Effector memory CD8-positive, alpha-beta T cell (primary cell): Measurements from ENCODE around the gene FBXO17.
"Not testable (repeated sequence)": the region's sequence is repeated elsewhere in the genome, so short reads cannot be mapped to it uniquely, and the experiment has no call there.

Source experiments
- ATAC-seq: fragments of 150-1000 bp; cut with Tn5 transposase; replicated peaks from 2 replicates; pipeline ENCODE4 v1.10.0; 2021; ENCODE audit warnings: mild to moderate bottlenecking, moderate library complexity
- DNase-seq, 3 experiments: peaks; one replicate each; pipeline ENCODE4 v3.0.0; 2021
- H3K27ac Mint-ChIP-seq, 2 donors: one replicate each; pipeline ENCODE4 v1.8.0; 2022; ENCODE audit warnings: mild to moderate bottlenecking in 2 of 2, mixed read lengths in 2 of 2, moderate library complexity in 2 of 2
- H3K27me3 Mint-ChIP-seq, 2 donors: one replicate each; pipeline ENCODE4 v1.8.0; 2022; ENCODE audit warnings: mixed read lengths in 2 of 2
- H3K36me3 Mint-ChIP-seq: one replicate; pipeline ENCODE4 v1.8.0; 2022; ENCODE audit warnings: mild to moderate bottlenecking, moderate library complexity, mixed read lengths; ENCODE audit not compliant: insufficient read depth
- H3K4me1 Mint-ChIP-seq, 2 donors: one replicate each; pipeline ENCODE4 v1.8.0; 2022; ENCODE audit warnings: low read depth in 2 of 2, mixed read lengths in 2 of 2
- H3K4me3 Mint-ChIP-seq, 2 donors: one replicate each; pipeline ENCODE4 v1.8.0; 2022; ENCODE audit warnings: mild to moderate bottlenecking in 2 of 2, mixed read lengths in 2 of 2, moderate library complexity in 2 of 2
- H3K9me3 Mint-ChIP-seq, 2 donors: one replicate each; pipeline ENCODE4 v1.8.0; 2022; ENCODE audit warnings: mixed read lengths in 2 of 2

Gene FBXO17

DNA sequence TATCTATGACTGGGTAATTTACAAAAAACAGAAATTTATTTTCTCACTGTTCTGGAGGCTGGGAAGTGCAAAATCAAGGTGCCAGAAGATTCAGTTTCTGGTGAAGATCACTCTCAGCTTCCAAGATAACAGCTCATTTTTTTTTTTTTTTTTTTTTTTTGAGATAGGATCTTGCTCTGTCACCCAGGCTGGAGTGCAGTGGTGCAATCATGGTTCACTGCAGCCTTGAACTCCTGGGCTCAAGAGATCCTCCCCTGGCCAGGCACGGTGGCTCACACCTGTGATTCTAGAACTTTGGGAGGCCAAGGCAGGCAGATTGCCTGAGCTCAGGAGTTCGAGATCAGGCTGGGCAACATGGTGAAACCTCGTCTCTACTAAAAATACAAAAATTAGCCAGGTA is 22.0 kb upstream of the FBXO17 start:
- DNase-seq, H3K4me3 Mint-ChIP-seq, H3K36me3 Mint-ChIP-seq, ATAC-seq, H3K27ac Mint-ChIP-seq, H3K4me1 Mint-ChIP-seq, H3K9me3 Mint-ChIP-seq: not testable (repeated sequence)
- H3K27me3 Mint-ChIP-seq = peaks cover 26 to 44% of the 10 kb centered on the region in 2 donors

DNA sequence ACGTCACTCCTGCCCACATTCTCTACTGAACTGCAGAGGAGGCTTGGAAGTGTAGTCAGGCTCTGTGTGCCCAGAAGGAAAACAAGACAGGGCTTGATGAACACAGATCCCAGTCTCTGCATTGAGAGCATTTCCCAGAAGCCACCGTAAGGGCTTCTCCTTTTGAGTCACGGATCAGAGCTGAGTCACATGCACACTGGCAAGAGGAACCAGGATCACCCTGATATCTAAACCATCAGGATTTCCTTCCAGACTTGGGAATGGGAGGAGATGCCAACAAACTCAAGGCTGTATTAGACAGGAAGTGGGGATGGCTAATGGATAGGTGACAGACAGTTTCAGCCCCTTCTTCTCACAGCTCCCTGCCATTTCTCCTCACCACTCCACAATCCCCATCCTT is 17.7 kb upstream of the FBXO17 start:
- peaks cover 52 to 58% of the 10 kb centered on the region in 2 donors for H3K27me3 Mint-ChIP-seq
- H3K36me3 Mint-ChIP-seq = peaks cover 10% of the 10 kb centered on the region
- DNase-seq (no peak), ATAC-seq (no peak)
- no peak overlapping the region for H3K27ac Mint-ChIP-seq
- no peaks in the 10 kb centered on the region for H3K4me1 Mint-ChIP-seq
- H3K9me3 Mint-ChIP-seq = no peaks in the 10 kb centered on the region
- H3K4me3 Mint-ChIP-seq = no peak overlapping the region

DNA sequence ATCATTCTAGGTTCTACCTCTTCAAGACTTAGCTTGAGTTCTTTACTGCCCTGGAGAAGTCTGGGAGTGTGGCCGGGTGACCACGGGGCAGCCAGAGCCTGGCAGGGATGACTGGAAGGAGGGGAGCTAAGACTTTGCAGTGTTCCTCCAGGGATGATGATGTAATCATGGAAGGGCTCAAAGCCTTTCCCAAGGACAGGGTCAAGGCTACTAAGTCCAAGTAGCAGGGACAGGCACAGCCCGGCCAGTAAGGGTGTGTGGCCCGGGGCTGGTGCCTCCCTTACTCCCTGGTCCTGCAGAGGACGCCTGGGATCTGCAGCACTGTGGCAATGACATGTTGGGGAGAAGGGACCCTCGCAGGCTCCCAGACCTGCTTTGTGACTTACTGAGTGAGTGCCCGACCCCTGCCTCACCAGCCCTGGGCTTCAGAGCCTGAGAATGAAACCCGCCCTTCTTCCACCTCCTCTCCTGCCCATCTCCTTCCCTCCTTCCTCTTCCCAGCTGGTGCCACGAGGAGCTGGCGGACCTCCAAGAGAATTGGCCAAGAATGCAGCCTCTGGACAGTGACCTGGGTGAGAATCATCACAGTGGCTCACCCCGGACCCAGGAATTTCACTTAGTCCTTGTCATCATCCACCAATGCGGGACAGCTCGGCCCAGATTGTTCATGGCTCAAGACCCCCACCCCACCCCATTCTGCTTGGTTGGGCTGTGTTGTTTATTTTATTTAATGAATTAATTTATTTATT is 15.6 kb upstream of the FBXO17 start:
- Mint-ChIP-seq H3K4me3 (no peak overlapping the region), H3K27ac (no peak overlapping the region), H3K27me3 (peaks cover 57 to 58% of the 10 kb centered on the region in 2 donors), H3K36me3 (peaks cover 10% of the 10 kb centered on the region), H3K4me1 (no peaks in the 10 kb centered on the region), H3K9me3 (no peaks in the 10 kb centered on the region)
- ATAC-seq = no peak
- DNase-seq = no peak

DNA sequence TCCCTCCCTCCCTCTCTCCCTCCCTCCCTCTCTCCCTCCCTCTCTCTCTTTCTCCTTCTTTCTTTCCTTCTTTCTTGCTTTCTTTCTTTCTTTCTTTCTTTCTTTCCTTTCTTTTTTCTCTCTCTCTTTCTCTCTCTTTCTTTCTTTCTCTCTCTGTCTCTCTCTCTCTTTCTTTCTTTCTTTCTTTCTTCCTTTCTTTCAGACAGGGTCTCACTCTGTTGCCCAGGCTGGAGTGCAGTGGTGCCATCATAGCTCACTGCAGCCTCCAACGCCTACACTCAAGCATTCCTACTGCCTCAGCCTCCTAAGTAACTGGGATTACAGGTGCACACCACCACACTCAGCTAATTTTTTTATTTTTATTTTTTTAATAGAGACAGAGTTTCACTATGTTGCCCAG is 14.1 kb upstream of the FBXO17 start:
- H3K4me3 Mint-ChIP-seq, DNase-seq, H3K36me3 Mint-ChIP-seq, ATAC-seq, H3K9me3 Mint-ChIP-seq, H3K4me1 Mint-ChIP-seq: not testable (repeated sequence)
- Mint-ChIP-seq H3K27ac (peak overlapping the region in 1 of 2 donors; percentile 32), H3K27me3 (peaks cover 54 to 57% of the 10 kb centered on the region in 2 donors)

DNA sequence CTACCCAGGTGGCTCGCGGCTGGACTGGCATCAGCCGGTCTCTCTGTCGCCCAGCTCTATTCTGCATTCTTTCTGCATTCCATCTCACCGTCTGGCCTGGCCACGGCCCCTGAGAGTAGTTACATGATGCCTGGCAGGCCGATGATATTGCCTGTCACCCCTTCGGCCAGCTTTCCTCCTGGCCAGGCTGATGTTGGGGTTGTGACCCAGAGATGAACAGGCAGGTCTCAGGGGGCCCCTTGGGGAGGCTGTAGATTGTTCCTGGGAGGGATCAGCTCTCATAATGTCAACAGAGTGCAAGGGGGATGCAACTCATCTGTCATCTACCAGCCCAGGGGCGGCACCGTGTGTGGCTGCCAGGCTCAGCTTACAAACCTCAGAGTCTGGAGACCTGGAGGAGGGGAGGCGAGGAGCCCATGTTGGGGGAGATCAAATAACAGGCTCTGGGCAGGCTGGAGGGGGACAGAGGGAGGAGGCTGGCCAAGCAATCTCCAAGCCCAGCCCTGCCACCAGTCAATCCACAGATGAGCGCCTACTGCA is 13.6 kb upstream of the FBXO17 start:
- Mint-ChIP-seq H3K9me3 (no peaks in the 10 kb centered on the region), H3K27ac (peak overlapping the region in 1 of 2 donors; percentile 32), H3K4me1 (no peaks in the 10 kb centered on the region), H3K36me3 (peaks cover under 1% of the 10 kb centered on the region), H3K27me3 (peaks cover 49 to 52% of the 10 kb centered on the region in 2 donors), H3K4me3 (no peak overlapping the region)
- ATAC-seq (no peak), DNase-seq (no peak)

DNA sequence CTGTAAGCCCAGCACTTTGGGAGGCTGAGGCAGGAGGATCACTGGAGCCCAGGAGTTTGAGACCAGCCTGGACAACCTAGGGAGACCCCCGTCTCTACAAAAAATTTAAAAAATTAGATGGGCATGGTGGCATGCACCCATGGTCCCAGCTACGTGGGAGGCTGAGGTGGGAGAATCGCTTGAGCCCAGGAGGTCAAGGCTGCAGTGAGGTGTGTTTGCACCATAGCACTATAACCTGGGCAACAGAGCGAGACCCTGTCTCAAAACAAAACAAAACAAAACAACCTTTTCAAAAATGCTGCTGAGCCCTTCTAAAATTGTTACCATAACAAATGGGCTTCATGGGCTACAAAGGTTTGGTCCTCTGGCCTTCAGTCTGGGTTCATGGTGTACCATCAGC is 13.1 kb upstream of the FBXO17 start:
- not testable (repeated sequence) for DNase-seq, H3K36me3 Mint-ChIP-seq, H3K4me1 Mint-ChIP-seq, H3K27ac Mint-ChIP-seq, H3K9me3 Mint-ChIP-seq, ATAC-seq, H3K4me3 Mint-ChIP-seq
- H3K27me3 Mint-ChIP-seq = peaks cover 44 to 49% of the 10 kb centered on the region in 2 donors

DNA sequence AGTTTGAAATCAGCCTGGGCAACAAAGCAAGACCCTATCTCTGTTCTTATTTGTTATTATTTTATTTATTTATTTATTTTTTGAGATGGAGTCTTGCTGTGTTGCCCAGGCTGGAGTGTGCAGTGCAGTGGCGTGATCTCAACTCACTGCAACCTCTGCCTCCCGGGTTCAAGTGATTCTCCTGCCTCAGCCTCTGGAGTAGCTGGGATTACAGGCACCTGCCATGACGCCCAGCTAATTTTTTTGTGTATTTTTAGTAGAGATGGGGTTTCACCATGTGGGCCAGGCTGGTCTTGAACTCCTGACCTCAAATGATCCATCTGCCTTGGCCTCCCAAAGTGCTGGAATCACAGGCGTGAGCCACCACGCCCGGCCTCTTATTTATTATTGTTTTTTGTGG is 12.2 kb upstream of the FBXO17 start:
- not testable (repeated sequence) for H3K4me1 Mint-ChIP-seq, H3K9me3 Mint-ChIP-seq, H3K4me3 Mint-ChIP-seq, DNase-seq, H3K27ac Mint-ChIP-seq, ATAC-seq, H3K36me3 Mint-ChIP-seq
- peaks cover 35 to 40% of the 10 kb centered on the region in 2 donors for H3K27me3 Mint-ChIP-seq

DNA sequence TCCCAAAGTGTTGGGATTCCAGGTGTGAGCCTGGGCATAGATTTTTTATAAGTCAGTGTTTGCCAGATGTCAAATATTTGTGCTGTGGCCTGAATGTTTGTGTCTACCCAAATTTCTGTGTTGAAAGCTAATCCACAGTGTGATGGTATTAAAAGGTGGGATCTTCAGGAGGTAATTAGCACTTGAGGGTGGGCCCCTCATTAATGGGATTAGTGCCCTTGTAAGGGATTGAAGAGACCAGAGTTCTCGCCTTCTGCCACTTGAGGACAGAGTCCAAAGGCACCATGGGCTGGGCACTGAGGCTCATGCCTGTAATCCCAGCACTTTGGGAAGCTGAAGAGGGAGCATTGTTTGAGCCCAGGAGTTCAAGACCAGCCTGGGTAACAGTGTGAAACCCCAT is 9.7 kb upstream of the FBXO17 start:
- no peaks in the 10 kb centered on the region for H3K36me3 Mint-ChIP-seq
- ATAC-seq = no peak

DNA sequence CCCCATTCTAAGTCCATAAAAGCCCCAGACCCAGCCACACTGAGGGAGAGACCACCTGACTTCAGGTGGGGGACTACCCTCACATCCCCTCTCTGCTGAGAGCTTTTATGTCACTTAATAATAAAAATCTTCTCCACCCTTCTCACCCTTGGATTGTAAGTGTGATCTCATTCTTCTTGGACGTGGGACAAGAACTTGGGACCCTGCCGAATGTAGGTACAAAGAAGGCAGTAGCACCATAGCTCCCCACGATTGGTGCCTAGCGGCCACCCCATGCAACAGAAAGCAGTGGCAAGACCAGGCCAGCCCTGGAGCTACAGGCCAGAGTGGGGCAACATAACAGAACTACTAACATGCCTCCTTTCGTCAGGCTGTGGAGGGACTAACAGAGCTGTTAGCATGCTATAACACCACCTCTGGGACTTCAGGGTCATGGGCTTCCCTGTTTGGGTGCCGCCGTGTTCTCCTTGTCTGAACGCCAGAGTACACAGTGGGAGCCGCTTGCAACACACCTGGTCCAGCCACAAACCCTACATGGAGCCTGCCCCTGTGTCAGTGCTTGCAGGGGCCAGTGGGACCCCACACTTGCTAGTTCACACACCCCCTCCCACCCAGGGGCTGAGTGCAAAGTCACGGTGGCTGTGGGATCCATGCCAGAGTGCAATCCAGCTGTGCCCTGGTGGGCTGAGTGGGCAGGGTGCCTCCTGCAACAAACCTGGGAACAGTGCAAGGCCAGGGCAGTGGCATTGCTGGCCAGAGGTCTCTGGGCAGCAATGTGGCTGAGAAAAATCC is 5.2 kb upstream of the FBXO17 start:
- Mint-ChIP-seq H3K36me3 (no peaks in the 10 kb centered on the region), H3K27me3 (peaks cover 10 to 20% of the 10 kb centered on the region in 2 donors), H3K9me3 (no peaks in the 10 kb centered on the region), H3K27ac (no peak overlapping the region), H3K4me3 (no peak overlapping the region), H3K4me1 (peaks cover 5 to 10% of the 10 kb centered on the region in 2 donors)
- no peak for DNase-seq
- ATAC-seq = no peak

More for the DNA sequence above, 9.7 kb upstream of the FBXO17 start:
- Mint-ChIP-seq H3K27ac (no peak overlapping the region), H3K9me3 (no peaks in the 10 kb centered on the region), H3K4me1 (no peaks in the 10 kb centered on the region), H3K4me3 (no peak overlapping the region), H3K27me3 (peaks cover 10 to 22% of the 10 kb centered on the region in 2 donors)
- DNase-seq = no peak

DNA sequence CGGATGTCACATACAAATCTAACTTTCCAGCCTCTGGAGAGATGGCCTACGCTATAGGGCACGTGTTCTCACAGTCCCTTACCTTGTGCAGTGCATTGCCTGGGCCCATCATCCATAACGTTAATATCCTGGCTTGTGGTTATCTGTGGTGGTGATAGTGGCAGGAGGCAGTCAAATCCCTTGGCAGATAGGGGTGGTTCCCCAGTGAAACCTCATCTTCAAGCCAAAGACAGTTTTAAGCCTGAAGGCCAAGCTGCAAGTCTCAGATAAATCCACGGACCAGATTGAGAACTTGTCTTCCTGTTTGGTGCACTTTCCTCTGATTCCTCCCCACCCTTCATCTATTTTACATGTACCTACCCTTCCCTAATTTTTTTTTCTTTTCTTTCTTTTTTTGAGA is 4.3 kb upstream of the FBXO17 start:
- Mint-ChIP-seq H3K27ac (no peak overlapping the region), H3K9me3 (no peaks in the 10 kb centered on the region), H3K27me3 (peaks cover 15 to 30% of the 10 kb centered on the region in 2 donors), H3K4me1 (peaks cover 5 to 14% of the 10 kb centered on the region in 2 donors), H3K36me3 (no peaks in the 10 kb centered on the region), H3K4me3 (no peak overlapping the region)
- DNase-seq (no peak), ATAC-seq (no peak)

DNA sequence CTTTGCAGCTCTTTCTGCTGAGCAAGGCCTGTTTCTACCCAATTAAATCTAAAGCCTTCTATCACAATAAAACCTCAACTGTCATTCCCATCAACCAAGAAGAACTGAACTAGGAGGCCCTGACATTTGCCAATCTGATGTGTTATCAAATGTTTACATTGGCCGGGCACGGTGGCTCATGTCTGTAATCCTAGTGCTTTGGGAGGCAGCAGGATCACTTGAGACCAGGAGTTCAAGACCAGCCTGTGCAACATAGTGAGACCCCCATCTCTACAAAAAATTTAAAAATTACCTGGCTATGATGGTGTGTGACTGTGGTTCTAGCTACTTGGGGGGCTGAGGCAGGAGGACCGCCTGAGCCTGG is 2.8 kb upstream of the FBXO17 start:
- Mint-ChIP-seq H3K4me3 (no peak overlapping the region), H3K4me1 (peaks cover 5 to 14% of the 10 kb centered on the region in 2 donors), H3K9me3 (no peaks in the 10 kb centered on the region), H3K36me3 (no peaks in the 10 kb centered on the region), H3K27me3 (peaks cover 21 to 38% of the 10 kb centered on the region in 2 donors), H3K27ac (no peak overlapping the region)
- ATAC-seq (no peak), DNase-seq (no peak)

DNA sequence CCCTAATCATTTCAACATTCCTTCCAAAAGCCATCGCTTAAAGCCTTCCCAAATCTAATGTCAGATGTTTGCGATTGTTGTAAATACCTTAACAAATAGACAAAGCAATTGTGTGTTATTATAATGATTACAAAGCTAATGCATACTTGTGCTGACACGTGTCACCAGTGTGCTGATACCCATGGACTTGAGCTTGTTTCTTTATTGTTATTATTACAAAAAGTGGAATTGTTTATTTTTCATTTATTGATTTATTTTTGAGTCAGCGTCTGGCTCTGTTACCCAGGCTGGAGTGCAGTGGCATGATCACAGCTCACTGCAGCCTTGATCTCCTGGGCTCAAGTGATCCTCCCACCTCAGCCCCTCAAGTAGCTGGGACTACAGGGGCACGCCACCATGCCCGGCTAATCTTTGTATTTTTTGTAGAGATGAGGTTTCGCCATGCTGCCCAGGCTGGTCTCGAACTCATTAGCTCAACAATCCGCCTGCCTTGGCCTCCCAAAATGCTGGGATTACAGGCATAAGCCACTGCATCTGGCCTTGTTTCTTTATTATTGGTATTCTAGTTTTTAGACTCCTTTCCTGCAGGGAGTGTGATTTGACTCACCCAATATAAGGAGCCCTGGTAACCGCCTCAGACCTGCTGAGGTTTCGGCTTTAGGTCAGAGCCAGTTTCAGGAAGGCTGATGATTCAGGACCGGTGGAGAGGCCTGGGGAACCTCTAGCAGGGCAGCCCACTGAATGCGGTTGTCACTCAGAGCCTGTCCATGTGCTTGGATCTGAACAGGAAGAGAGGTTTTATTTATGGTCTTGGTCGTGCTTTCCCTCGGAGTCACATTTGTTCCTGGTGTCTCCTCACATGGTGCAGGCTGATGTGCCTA is 2.1 kb upstream of the FBXO17 start:
- no peak for ATAC-seq

DNA sequence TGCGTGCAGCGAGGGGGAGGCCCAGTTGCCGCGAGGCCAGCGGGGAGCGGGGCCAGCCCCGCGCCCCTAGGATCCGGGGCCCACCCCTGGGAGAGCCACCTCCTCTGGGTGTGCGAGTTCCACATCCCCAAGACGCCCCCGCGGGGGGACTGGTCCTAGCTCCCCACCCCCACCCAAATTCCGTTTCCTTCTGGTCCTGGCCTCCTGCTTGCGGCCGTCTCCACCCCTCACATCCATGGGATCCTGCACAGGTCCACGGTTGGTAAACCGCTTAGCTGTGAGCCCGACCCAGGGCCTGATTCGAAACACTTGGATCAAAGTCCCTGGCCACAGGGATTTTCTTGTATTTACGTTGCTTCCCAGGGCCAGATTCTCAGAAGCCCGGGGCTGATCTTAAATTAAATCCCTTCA is 324 bp upstream of the FBXO17 start:
- Mint-ChIP-seq H3K36me3 (no peaks in the 10 kb centered on the region), H3K27ac (no peak overlapping the region), H3K9me3 (no peaks in the 10 kb centered on the region), H3K4me3 (peak overlapping the region; percentile 70 to 85), H3K4me1 (peaks cover 5 to 14% of the 10 kb centered on the region in 2 donors), H3K27me3 (peaks cover 21 to 38% of the 10 kb centered on the region in 2 donors)
- no peak for DNase-seq
- no peak for ATAC-seq

More for the DNA sequence above, 2.1 kb upstream of the FBXO17 start:
- H3K27me3 Mint-ChIP-seq = peaks cover 21 to 38% of the 10 kb centered on the region in 2 donors
- H3K9me3 Mint-ChIP-seq = no peaks in the 10 kb centered on the region
- DNase-seq = no peak
- H3K36me3 Mint-ChIP-seq = no peaks in the 10 kb centered on the region
- H3K27ac Mint-ChIP-seq = no peak overlapping the region
- H3K4me1 Mint-ChIP-seq = peaks cover 5 to 14% of the 10 kb centered on the region in 2 donors
- no peak overlapping the region for H3K4me3 Mint-ChIP-seq
